Measurements from ENCODE around the gene CARS1.

CARS1 gene

GRCh38 chr11:2976294-2977063, 80.7 kb downstream of the CARS1 start:
- TF ChIP-seq FOXP2 (optimal IDR thresholded peaks at IDR 0.05; ENCODE audit: borderline replicate concordance, extremely low read depth, extremely low read length, insufficient read depth) = no peak

GRCh38 chr11:2975594-2975993, 81.6 kb downstream of the CARS1 start:
- no peak for TF ChIP-seq FOXP2 (optimal IDR thresholded peaks at IDR 0.05; ENCODE audit: borderline replicate concordance, extremely low read depth, extremely low read length, insufficient read depth)
- TF ChIP-seq POLR2AphosphoS5 (IDR thresholded peaks at IDR 0.05; ENCODE audit: low read depth, low read length) = no peak
- TF ChIP-seq SIN3A (IDR thresholded peaks at IDR 0.05; ENCODE audit: borderline replicate concordance, insufficient read depth, low read length) = no peak
- no peak for TF ChIP-seq TAF1 (IDR thresholded peaks at IDR 0.05; ENCODE audit: borderline replicate concordance, insufficient read depth, low read length)
- TF ChIP-seq REST (IDR thresholded peaks at IDR 0.05; ENCODE audit: insufficient read depth in 1 of 2, low read depth in 2 of 2, low read length in 2 of 2) = no peak

GRCh38 chr11:2974272-2974671, 83.0 kb downstream of the CARS1 start:
- TF ChIP-seq REST (IDR thresholded peaks at IDR 0.05; ENCODE audit: insufficient read depth in 1 of 2, low read depth in 2 of 2, low read length in 2 of 2) (no peak), POLR2AphosphoS5 (IDR thresholded peaks at IDR 0.05; ENCODE audit: low read depth, low read length) (no peak), SIN3A (IDR thresholded peaks at IDR 0.05; ENCODE audit: borderline replicate concordance, insufficient read depth, low read length) (no peak), FOXP2 (optimal IDR thresholded peaks at IDR 0.05; ENCODE audit: borderline replicate concordance, extremely low read depth, extremely low read length, insufficient read depth) (no peak), TAF1 (IDR thresholded peaks at IDR 0.05; ENCODE audit: borderline replicate concordance, insufficient read depth, low read length) (no peak)

- TF ChIP-seq REST (IDR thresholded peaks at IDR 0.05; ENCODE audit: insufficient read depth in 1 of 2, low read depth in 2 of 2, low read length in 2 of 2) (no peak), FOXP2 (optimal IDR thresholded peaks at IDR 0.05; ENCODE audit: borderline replicate concordance, extremely low read depth, extremely low read length, insufficient read depth) (no peak), TAF1 (IDR thresholded peaks at IDR 0.05; ENCODE audit: borderline replicate concordance, insufficient read depth, low read length) (no peak), SIN3A (IDR thresholded peaks at IDR 0.05; ENCODE audit: borderline replicate concordance, insufficient read depth, low read length) (no peak)
Measured at GRCh38 chr11:2968341-2968900, 88.8 kb downstream of the CARS1 start.

GRCh38 chr11:2964782-2965181, 92.4 kb downstream of the CARS1 start:
- TF ChIP-seq FOXP2 (optimal IDR thresholded peaks at IDR 0.05; ENCODE audit: borderline replicate concordance, extremely low read depth, extremely low read length, insufficient read depth) = no peak
- no peak for TF ChIP-seq SIN3A (IDR thresholded peaks at IDR 0.05; ENCODE audit: borderline replicate concordance, insufficient read depth, low read length)
- no peak for TF ChIP-seq REST (IDR thresholded peaks at IDR 0.05; ENCODE audit: insufficient read depth in 1 of 2, low read depth in 2 of 2, low read length in 2 of 2)
- no peak for TF ChIP-seq POLR2AphosphoS5 (IDR thresholded peaks at IDR 0.05; ENCODE audit: low read depth, low read length)
- no peak for TF ChIP-seq TAF1 (IDR thresholded peaks at IDR 0.05; ENCODE audit: borderline replicate concordance, insufficient read depth, low read length)
